Calu3 (cell line): ENCODE results near the gene CLDN20. TPM values are rescaled to one million over a fixed set of nuclear protein-coding genes. Genes with fewer than 3 reads are reported as not detected.
A peak's percentile ranks its signal among the peaks of the same experiment; 100 is the strongest.
"Not testable (repeated sequence)": the region's sequence is repeated elsewhere in the genome, so short reads cannot be mapped to it uniquely, and the experiment has no call there.

Experiments
- BruUV-seq: library from RNA; stranded (reverse); fragments of 400-500 nt; replicated peaks from 2 replicates; lab custom pipeline; 2021; lab: Mats Ljungman, UMichigan
- CTCF ChIA-PET: fragments of 300-600 bp; sonication (Branson Sonifier 250); formaldehyde crosslinking; loops from one replicate; lab custom pipeline; 2022; ENCODE audit warnings: antibody characterized with exemption; lab: Charles Lee
- DNase-seq: peaks from one replicate; pipeline ENCODE4 v3.0.0; 2022
- H3K27ac Mint-ChIP-seq: one replicate; pipeline ENCODE4 v1.8.0; 2022; ENCODE audit warnings: mixed read lengths; ENCODE audit not compliant: unreplicated experiment
- H3K27me3 Mint-ChIP-seq: one replicate; pipeline ENCODE4 v1.8.0; 2022; ENCODE audit warnings: mixed read lengths; ENCODE audit not compliant: unreplicated experiment
- H3K36me3 Mint-ChIP-seq: one replicate; pipeline ENCODE4 v1.8.0; 2022; ENCODE audit warnings: mild to moderate bottlenecking, moderate library complexity, mixed read lengths; ENCODE audit not compliant: insufficient read depth, unreplicated experiment
- H3K4me1 Mint-ChIP-seq: one replicate; pipeline ENCODE4 v1.8.0; 2022; ENCODE audit warnings: mild to moderate bottlenecking, low read depth, mixed read lengths; ENCODE audit not compliant: unreplicated experiment
- H3K4me3 Mint-ChIP-seq: one replicate; pipeline ENCODE4 v1.8.0; 2022; ENCODE audit warnings: mild to moderate bottlenecking, low read depth, moderate library complexity, mixed read lengths; ENCODE audit not compliant: unreplicated experiment
- H3K9me3 Mint-ChIP-seq: one replicate; pipeline ENCODE4 v1.8.0; 2022; ENCODE audit warnings: low read depth, mixed read lengths; ENCODE audit not compliant: unreplicated experiment
- CTCF ChIP-seq: fragments of 200-600 bp; IDR thresholded peaks from one replicate; pipeline ENCODE4 v1.8.0; 2022; ENCODE audit warnings: antibody characterized with exemption; ENCODE audit not compliant: unreplicated experiment
- intact Hi-C: fragments of 100-400 bp; cut with micrococcal nuclease; formaldehyde crosslinking; loops from one replicate; pipeline ENCODE4 v1.10.0; 2022; ENCODE audit not compliant: unreplicated experiment
- total RNA-seq: library from RNA; stranded (reverse); gene quantifications from 2 replicates; pipeline ENCODE4 v1.2.3, GENCODE V29; 2022

The CLDN20 gene
- total RNA-seq, 1 experiment from 2014 or later = not detected

- no peak overlapping the region for H3K4me3 Mint-ChIP-seq
- BruUV-seq = no TSS peak
- peaks cover 7% of the 10 kb centered on the region for H3K4me1 Mint-ChIP-seq
- H3K27ac Mint-ChIP-seq = no peak overlapping the region
- no peak for TF ChIP-seq CTCF
- peaks cover 24% of the 10 kb centered on the region for H3K36me3 Mint-ChIP-seq
- CTCF ChIA-PET = no interaction called here
- peaks cover 3% of the 10 kb centered on the region for H3K9me3 Mint-ChIP-seq
- DNase-seq = no peak
- no peaks in the 10 kb centered on the region for H3K27me3 Mint-ChIP-seq
- intact Hi-C loops = no loop called here
These were observed 46.8 kb downstream of the CLDN20 start for GRCh38 chr6:155310596-155310995.

GRCh38 chr6:155311086-155311485, 47.3 kb downstream of the CLDN20 start:
- no peak for TF ChIP-seq CTCF
- peaks cover 7% of the 10 kb centered on the region for H3K4me1 Mint-ChIP-seq
- CTCF ChIA-PET = no interaction called here
- no TSS peak for BruUV-seq
- intact Hi-C loops = no loop called here
- no peak overlapping the region for H3K4me3 Mint-ChIP-seq
- H3K27me3 Mint-ChIP-seq = no peaks in the 10 kb centered on the region
- H3K9me3 Mint-ChIP-seq = peaks cover 3% of the 10 kb centered on the region
- no peak for DNase-seq
- no peak overlapping the region for H3K27ac Mint-ChIP-seq
- peaks cover 24% of the 10 kb centered on the region for H3K36me3 Mint-ChIP-seq

- no TSS peak for BruUV-seq
- intact Hi-C loops = no loop called here
- no peak for TF ChIP-seq CTCF
- CTCF ChIA-PET = no interaction called here
- Mint-ChIP-seq H3K4me3 (no peak overlapping the region), H3K27me3 (no peaks in the 10 kb centered on the region), H3K4me1 (peaks cover 7% of the 10 kb centered on the region), H3K9me3 (peaks cover 3% of the 10 kb centered on the region), H3K36me3 (peaks cover 24% of the 10 kb centered on the region), H3K27ac (no peak overlapping the region)
- DNase-seq = no peak
These were observed 47.8 kb downstream of the CLDN20 start for GRCh38 chr6:155311583-155311982.

GRCh38 chr6:155312950-155313349, 49.1 kb downstream of the CLDN20 start:
- DNase-seq, H3K4me1 Mint-ChIP-seq, H3K27ac Mint-ChIP-seq, BruUV-seq, intact Hi-C loops, H3K4me3 Mint-ChIP-seq, H3K27me3 Mint-ChIP-seq, H3K9me3 Mint-ChIP-seq: not testable (repeated sequence)
- H3K36me3 Mint-ChIP-seq = peaks cover 24% of the 10 kb centered on the region
- CTCF ChIA-PET = interaction anchor here (0.7 kb wide), 1 partner anchor 554 kb away, joined by 4 read pairs; no protein-coding TSS in a partner anchor

GRCh38 chr6:155313602-155314091, 49.8 kb downstream of the CLDN20 start:
- Mint-ChIP-seq H3K36me3 (peaks cover 24% of the 10 kb centered on the region), H3K27ac (peak overlapping the region; percentile 71), H3K9me3 (peaks cover 3% of the 10 kb centered on the region), H3K4me1 (peaks cover 7% of the 10 kb centered on the region), H3K27me3 (no peaks in the 10 kb centered on the region), H3K4me3 (peak overlapping the region; percentile 90)
- BruUV-seq = no TSS peak
- TF ChIP-seq CTCF = no peak
- no peak for DNase-seq
- intact Hi-C loops = no loop called here
- CTCF ChIA-PET = interaction anchor here (0.6 kb wide), 1 partner anchor 241 kb away, joined by 3 read pairs; no protein-coding TSS in a partner anchor
